DOHH2 (cell line): ENCODE measurements around the gene SERAC1.
"Not testable (repeated sequence)": the region's sequence is repeated elsewhere in the genome, so short reads cannot be mapped to it uniquely, and the experiment has no call there.

ENCODE experiments used
- H3F3A ChIP-seq: fragments of 200-600 bp; sonication (generic), shearing (Covaris generic); 2 replicates; pipeline ENCODE4 v1.6.0; 2016; ENCODE audit warnings: antibody characterized with exemption, mild to moderate bottlenecking; ENCODE audit not compliant: control insufficient read depth, insufficient read depth
- H3K27ac ChIP-seq: fragments of 200-600 bp; sonication (generic); 2 replicates; pipeline ENCODE4 v1.5.1; 2014; ENCODE audit warnings: low read depth, mild to moderate bottlenecking, low read length, moderate library complexity
- H3K27me3 ChIP-seq: fragments of 200-600 bp; sonication (generic); 2 replicates; pipeline ENCODE4 v1.6.1; 2014; ENCODE audit warnings: mild to moderate bottlenecking, low read length, mixed read lengths; ENCODE audit not compliant: control insufficient read depth
- H3K36me3 ChIP-seq: fragments of 200-600 bp; sonication (generic); 2 replicates; pipeline ENCODE4 v1.6.1; 2014; ENCODE audit warnings: mild to moderate bottlenecking, low read length, moderate library complexity, mixed read lengths; ENCODE audit not compliant: control insufficient read depth
- H3K4me1 ChIP-seq: fragments of 200-600 bp; sonication (generic); 2 replicates; pipeline ENCODE4 v1.6.1; 2014; ENCODE audit warnings: mild to moderate bottlenecking, low read length, mixed read lengths; ENCODE audit not compliant: control insufficient read depth
- H3K4me2 ChIP-seq: fragments of 200-600 bp; sonication (generic); 2 replicates; pipeline ENCODE4 v1.6.0; 2014; ENCODE audit warnings: mild to moderate bottlenecking, low read length, moderate library complexity
- H3K4me3 ChIP-seq: fragments of 200-600 bp; sonication (generic); 2 replicates; pipeline ENCODE4 v1.5.1; 2014; ENCODE audit warnings: mild to moderate bottlenecking, low read length, mixed read lengths
- H3K79me2 ChIP-seq: fragments of 200-600 bp; sonication (generic); 2 replicates; pipeline ENCODE4 v1.6.1; 2014; ENCODE audit warnings: mild to moderate bottlenecking, low read length, mixed read lengths; ENCODE audit not compliant: control insufficient read depth
- H3K9me2 ChIP-seq: fragments of 200-600 bp; sonication (generic); replicated peaks from 2 replicates; pipeline ENCODE4 v1.6.1; 2014; ENCODE audit warnings: mild to moderate bottlenecking, low read length, mixed read lengths; ENCODE audit not compliant: control insufficient read depth
- H3K9me3 ChIP-seq: fragments of 200-600 bp; sonication (generic); 2 replicates; pipeline ENCODE4 v1.6.1; 2014; ENCODE audit warnings: antibody characterized with exemption, low read length, mixed read lengths; ENCODE audit not compliant: control insufficient read depth, insufficient read depth
- H4K20me1 ChIP-seq: fragments of 200-600 bp; sonication (generic); 2 replicates; pipeline ENCODE4 v1.6.0; 2014; ENCODE audit warnings: low read depth, mild to moderate bottlenecking, antibody characterized with exemption, low read length, moderate library complexity; ENCODE audit not compliant: control insufficient read depth, insufficient read depth
- EZH2phosphoT487 ChIP-seq: fragments of 200-600 bp; sonication (generic); IDR thresholded peaks from 2 replicates; pipeline ENCODE4 v1.6.1; 2017; ENCODE audit warnings: borderline replicate concordance, mild to moderate bottlenecking, antibody characterized with exemption, low read length, moderate library complexity, mixed read lengths
- TF ChIP-seq, protein P1 (sequence below): fragments of 200-600 bp; sonication (generic); IDR thresholded peaks from one replicate; pipeline ENCODE4 v1.5.1; 2014; ENCODE audit warnings: antibody characterized with exemption, mild to moderate bottlenecking, low read depth, low read length; ENCODE audit not compliant: poor library complexity, severe bottlenecking

The SERAC1 gene

DNA sequence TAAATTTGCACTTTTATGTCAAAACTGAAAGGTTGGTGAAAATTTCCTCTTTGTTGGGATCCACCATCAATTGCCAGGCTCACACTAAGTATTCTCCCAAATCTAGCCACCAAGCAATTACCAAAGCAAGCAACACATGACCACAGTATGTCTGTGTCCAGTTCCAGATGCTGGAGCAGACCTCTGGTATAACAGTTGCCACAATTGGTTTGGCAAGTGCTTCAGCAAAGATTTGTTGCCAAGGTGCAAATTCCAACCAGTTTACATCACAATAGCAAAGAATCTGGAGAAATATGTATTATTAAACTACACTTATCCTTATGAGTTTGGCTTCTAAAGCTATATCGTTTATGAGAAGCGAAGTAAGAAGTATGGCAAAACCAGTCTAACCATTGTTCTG is 6.5 kb upstream of the SERAC1 start:
- Histone ChIP-seq H3K4me2 (no peak overlapping the region), H4K20me1 (no peaks in the 10 kb centered on the region), H3K4me3 (no peak overlapping the region), H3K4me1 (no peaks in the 10 kb centered on the region), H3K27ac (no peak overlapping the region), H3K79me2 (no peaks in the 10 kb centered on the region), H3K9me3 (no peaks in the 10 kb centered on the region), H3K36me3 (no peaks in the 10 kb centered on the region; the same call in 1 of the 2 replicates), H3K9me2 (no peaks in the 10 kb centered on the region), H3K27me3 (no peaks in the 10 kb centered on the region), H3F3A (peaks cover 4% of the 10 kb centered on the region; the same call in 1 of the 2 replicates)
- TF ChIP-seq EZH2phosphoT487, result no peak
- TF ChIP-seq, protein P1, sequence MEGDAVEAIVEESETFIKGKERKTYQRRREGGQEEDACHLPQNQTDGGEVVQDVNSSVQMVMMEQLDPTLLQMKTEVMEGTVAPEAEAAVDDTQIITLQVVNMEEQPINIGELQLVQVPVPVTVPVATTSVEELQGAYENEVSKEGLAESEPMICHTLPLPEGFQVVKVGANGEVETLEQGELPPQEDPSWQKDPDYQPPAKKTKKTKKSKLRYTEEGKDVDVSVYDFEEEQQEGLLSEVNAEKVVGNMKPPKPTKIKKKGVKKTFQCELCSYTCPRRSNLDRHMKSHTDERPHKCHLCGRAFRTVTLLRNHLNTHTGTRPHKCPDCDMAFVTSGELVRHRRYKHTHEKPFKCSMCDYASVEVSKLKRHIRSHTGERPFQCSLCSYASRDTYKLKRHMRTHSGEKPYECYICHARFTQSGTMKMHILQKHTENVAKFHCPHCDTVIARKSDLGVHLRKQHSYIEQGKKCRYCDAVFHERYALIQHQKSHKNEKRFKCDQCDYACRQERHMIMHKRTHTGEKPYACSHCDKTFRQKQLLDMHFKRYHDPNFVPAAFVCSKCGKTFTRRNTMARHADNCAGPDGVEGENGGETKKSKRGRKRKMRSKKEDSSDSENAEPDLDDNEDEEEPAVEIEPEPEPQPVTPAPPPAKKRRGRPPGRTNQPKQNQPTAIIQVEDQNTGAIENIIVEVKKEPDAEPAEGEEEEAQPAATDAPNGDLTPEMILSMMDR, result no peak

DNA sequence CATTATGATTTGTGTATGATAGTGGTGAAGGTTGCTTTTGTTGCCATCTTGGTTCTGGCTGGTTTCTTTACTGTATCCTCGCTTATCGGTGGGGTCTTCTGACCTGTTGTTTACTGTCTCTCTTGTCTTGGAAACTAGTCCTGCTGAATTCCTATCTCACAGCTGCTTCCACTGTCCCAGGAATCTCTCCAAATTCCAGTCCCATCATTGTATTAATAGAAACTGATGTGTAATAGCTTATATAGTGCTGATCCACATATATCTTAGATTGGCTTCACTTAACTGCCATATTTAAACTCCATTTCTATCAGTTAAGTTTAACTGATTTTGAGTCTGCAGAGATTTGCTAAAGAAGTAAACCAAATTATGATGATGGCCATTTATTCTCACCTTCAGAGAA is 6.0 kb upstream of the SERAC1 start:
- Histone ChIP-seq H3K27me3 (no peaks in the 10 kb centered on the region), H3K4me1 (no peaks in the 10 kb centered on the region), H3K9me3 (no peaks in the 10 kb centered on the region), H3K27ac (no peak overlapping the region), H3K36me3 (no peaks in the 10 kb centered on the region; the same call in 1 of the 2 replicates), H3F3A (peaks cover 4% of the 10 kb centered on the region; the same call in 1 of the 2 replicates), H3K4me2 (no peak overlapping the region), H3K79me2 (no peaks in the 10 kb centered on the region), H3K9me2 (no peaks in the 10 kb centered on the region), H4K20me1 (no peaks in the 10 kb centered on the region), H3K4me3 (no peak overlapping the region)
- no peak for TF ChIP-seq EZH2phosphoT487
- TF ChIP-seq, protein P1, result no peak

DNA sequence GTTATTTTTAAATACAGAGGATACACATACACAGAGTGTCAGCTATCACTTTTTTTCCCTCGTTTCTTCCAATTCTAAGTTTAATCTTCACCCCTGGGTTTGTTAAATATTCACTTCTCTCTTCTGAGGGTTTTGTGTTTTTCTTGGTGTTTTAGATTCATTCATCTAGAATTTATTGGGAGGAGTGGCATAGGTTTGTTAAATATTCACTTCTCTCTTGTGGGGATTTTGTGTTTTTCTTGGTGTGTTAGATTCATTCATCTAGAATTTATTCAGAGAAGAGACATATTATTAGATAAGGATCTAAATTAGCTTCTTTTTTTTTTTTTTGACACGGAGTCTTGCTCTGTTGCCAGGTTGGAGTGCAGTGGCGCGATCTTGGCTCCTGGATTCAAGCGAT is 3.9 kb upstream of the SERAC1 start:
- Histone ChIP-seq H3K9me2 (no peaks in the 10 kb centered on the region), H3K9me3 (no peaks in the 10 kb centered on the region), H3K4me1 (peaks cover 5% of the 10 kb centered on the region), H4K20me1 (no peaks in the 10 kb centered on the region), H3K27ac (no peak overlapping the region), H3K27me3 (no peaks in the 10 kb centered on the region), H3K36me3 (no peaks in the 10 kb centered on the region; the same call in 1 of the 2 replicates), H3K4me2 (no peak overlapping the region), H3F3A (peaks cover 4% of the 10 kb centered on the region; the same call in 1 of the 2 replicates), H3K4me3 (no peak overlapping the region), H3K79me2 (peaks cover 4% of the 10 kb centered on the region)
- TF ChIP-seq, protein P1, result no peak

DNA sequence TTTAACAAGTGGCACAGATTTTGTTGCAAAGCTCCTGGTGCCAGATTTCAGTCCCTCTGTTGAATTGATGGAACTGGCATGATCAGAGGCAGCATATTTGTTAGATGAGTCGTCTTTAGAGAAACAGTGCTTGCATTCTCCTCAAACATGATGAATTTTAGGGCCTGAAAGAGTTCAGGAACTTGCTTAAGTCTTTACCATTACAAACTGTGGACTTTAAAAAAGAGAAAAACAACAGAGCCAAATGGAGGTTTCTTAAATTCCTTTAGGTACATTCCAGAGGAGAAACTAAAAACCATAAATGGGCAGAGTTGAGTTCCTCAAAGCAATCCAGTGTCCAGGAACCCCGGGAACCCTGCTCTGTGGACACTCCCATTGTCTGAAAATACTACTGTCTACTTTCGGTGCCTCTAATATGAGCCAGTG is 2.6 kb upstream of the SERAC1 start:
- Histone ChIP-seq H3K4me1 (peaks cover 9% of the 10 kb centered on the region), H3K4me2 (no peak overlapping the region), H3K4me3 (no peak overlapping the region), H3K27me3 (no peaks in the 10 kb centered on the region), H3K27ac (no peak overlapping the region), H3K36me3 (no peaks in the 10 kb centered on the region; the same call in 1 of the 2 replicates), H3K9me2 (no peaks in the 10 kb centered on the region), H3K9me3 (no peaks in the 10 kb centered on the region), H3F3A (peaks cover 4% of the 10 kb centered on the region; the same call in 1 of the 2 replicates), H3K79me2 (peaks cover 4% of the 10 kb centered on the region), H4K20me1 (no peaks in the 10 kb centered on the region)
- TF ChIP-seq, protein P1, result no peak
- TF ChIP-seq EZH2phosphoT487, result no peak

DNA sequence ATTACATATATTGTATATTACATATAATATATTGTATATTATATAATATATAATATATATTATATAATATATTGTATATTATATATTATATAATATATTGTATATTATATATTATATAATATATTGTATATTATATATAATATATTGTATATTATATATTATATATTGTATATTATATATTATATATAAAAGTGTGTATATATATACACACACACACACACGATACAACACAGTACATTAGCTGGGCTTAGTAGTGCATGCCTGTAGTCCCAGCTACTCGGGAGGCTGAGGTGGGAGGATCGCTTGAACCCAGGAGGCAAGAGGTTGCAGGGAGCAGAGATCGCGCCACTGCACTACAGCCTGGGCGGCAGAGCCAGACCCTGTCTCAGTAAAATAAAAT is 1.6 kb upstream of the SERAC1 start:
- H3K9me2 ChIP-seq, H3K4me3 ChIP-seq, H3K36me3 ChIP-seq, H3K9me3 ChIP-seq, H3K27ac ChIP-seq, H3K27me3 ChIP-seq, H3K79me2 ChIP-seq, H3K4me2 ChIP-seq, H3K4me1 ChIP-seq, H3F3A ChIP-seq, H4K20me1 ChIP-seq: not testable (repeated sequence)
